Measurements from ENCODE around the gene CALD1. TPM values are rescaled to one million over a fixed set of nuclear protein-coding genes. Genes with fewer than 3 reads are reported as not detected.
A peak's percentile ranks its signal among the peaks of the same experiment; 100 is the strongest.

CALD1 gene
- total and polyA plus RNA-seq, 7 donors = 16.8 to 59.5 (median 25.0) TPM

GRCh38 chr7:134783294-134784069 is 4.0 kb downstream of the CALD1 start:
- TF ChIP-seq CTCF (IDR thresholded peaks at IDR 0.05) = no peak
- Histone ChIP-seq H3K36me3 (ENCODE audit: insufficient read depth in 1 of 2, low read depth in 1 of 2) (no peaks in the 10 kb centered on the region), H3K27me3 (ENCODE audit: insufficient read depth in 3 of 3, low read length in 2 of 3) (no peaks in the 10 kb centered on the region), H3K27ac (no peak overlapping the region), H3K4me3 (peak overlapping the region; percentile 66), H3K9me3 (no peaks in the 10 kb centered on the region), H3K4me1 (no peaks in the 10 kb centered on the region)
- WGBS, 3 donors = 85 to 95% (median 88%) methylated on average over 7 of the region's 7 CpGs
- ATAC-seq (no peak), DNase-seq (no peak)
- intact Hi-C loops (cut with DNase I) = no loop called here

GRCh38 chr7:134784251-134785049 is 5.0 kb downstream of the CALD1 start:
- Histone ChIP-seq H3K4me3 (no peak overlapping the region), H3K36me3 (ENCODE audit: insufficient read depth in 1 of 2, low read depth in 1 of 2) (no peaks in the 10 kb centered on the region), H3K4me1 (peaks cover 4% of the 10 kb centered on the region), H3K27me3 (ENCODE audit: insufficient read depth in 3 of 3, low read length in 2 of 3) (no peaks in the 10 kb centered on the region), H3K9me3 (no peaks in the 10 kb centered on the region), H3K27ac (no peak overlapping the region)
- intact Hi-C loops (cut with DNase I) = no loop called here
- DNase-seq (no peak), ATAC-seq (no peak)
- no peak for TF ChIP-seq CTCF (IDR thresholded peaks at IDR 0.05)
- 91 to 96% (median 95%) methylated on average over 9 of the region's 9 CpGs for WGBS, 3 donors

DNA sequence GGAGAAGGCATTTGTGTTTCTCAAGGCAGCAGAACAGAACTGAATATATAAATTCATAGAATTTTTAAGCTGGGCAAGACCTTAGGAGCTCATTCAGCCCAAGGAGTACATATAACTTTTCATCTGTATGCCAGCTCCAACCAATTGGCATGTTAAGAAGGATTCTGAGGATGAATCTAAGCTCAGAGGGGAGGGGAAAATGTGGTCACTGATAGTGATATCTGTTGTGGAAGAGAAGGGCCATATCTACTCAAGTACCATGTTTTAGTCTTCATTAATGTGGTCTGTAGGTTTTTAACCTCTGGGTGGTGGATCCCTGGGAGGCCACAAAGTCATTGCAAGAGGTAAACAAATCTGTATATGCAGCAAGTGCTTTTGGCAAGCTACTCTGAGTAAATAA is 6.4 kb downstream of the CALD1 start:
- DNase-seq (no peak), ATAC-seq (no peak)
- Histone ChIP-seq H3K4me1 (peaks cover 4% of the 10 kb centered on the region), H3K27ac (no peak overlapping the region), H3K27me3 (ENCODE audit: insufficient read depth in 3 of 3, low read length in 2 of 3) (no peaks in the 10 kb centered on the region), H3K36me3 (ENCODE audit: insufficient read depth in 1 of 2, low read depth in 1 of 2) (no peaks in the 10 kb centered on the region), H3K9me3 (no peaks in the 10 kb centered on the region), H3K4me3 (no peak overlapping the region)
- intact Hi-C loops (cut with DNase I) = no loop called here
- no peak for TF ChIP-seq CTCF (IDR thresholded peaks at IDR 0.05)

DNA sequence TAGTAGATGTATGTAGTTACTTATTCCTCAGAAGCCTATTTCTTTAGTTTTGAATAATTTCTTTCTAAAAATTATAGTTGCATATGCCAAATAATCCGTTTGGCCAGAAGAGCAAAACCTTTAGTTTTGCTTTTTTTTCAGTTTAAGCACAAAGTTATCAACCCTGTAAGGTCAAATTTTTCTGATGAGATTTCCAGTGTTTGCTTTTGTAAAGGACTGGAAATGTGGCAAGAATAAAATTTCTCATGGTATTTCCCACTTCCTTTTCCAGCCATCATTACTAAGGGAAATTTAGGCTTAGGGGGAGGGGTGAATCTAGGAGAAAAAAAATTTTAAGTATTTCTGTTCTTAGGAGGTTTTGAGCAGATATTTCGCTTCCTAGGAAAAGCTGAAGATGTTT is 7.6 kb downstream of the CALD1 start:
- no peak for ATAC-seq

More for the DNA sequence above, 7.6 kb downstream of the CALD1 start:
- WGBS, 3 donors = 54 to 68% (median 68%) methylated on average over 2 of the region's 2 CpGs
- no peak for TF ChIP-seq CTCF (IDR thresholded peaks at IDR 0.05)
- intact Hi-C loops (cut with DNase I) = no loop called here
- H3K27me3 ChIP-seq (ENCODE audit: insufficient read depth in 3 of 3, low read length in 2 of 3) = no peaks in the 10 kb centered on the region
- H3K9me3 ChIP-seq = no peaks in the 10 kb centered on the region
- H3K27ac ChIP-seq = peak overlapping the region; percentile 5
- no peak overlapping the region for H3K4me3 ChIP-seq
- no peaks in the 10 kb centered on the region for H3K36me3 ChIP-seq (ENCODE audit: insufficient read depth in 1 of 2, low read depth in 1 of 2)
- peaks cover 4% of the 10 kb centered on the region for H3K4me1 ChIP-seq
- DNase-seq = no peak

All from psoas muscle (tissue), 8 donors.